ENCODE measurements around the gene GLTP.

Gene GLTP

DNA sequence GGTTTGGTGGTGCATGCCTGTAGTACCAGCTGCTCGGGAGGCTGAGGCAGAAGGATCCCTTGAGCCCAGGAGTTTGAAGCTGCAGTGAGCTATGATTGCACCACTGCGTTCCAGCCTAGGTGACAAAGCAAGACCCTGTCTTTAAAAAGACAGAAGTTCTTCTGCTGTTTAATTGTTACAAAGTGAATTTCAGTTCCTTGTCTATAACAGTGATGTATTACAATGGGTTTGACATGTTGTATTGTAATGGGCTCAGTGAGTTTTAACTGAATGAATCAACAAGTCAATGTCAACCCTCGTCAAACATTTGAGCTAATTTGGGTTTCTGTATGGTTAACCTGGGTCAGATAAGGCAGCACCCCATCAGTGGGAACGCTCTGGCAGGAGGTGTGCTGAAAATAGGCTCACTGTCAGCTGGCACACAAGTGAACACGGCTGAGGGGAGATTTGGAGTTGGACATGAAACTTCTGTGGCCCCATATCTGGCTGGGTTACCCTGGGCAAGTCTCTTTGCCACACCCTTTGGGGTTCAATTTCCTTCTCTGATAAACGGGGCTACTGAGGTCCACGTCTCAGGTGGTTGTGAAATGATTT lies 33.1 kb downstream of the GLTP start:
- Histone ChIP-seq H3K79me2 (no peaks in the 10 kb centered on the region), H2AFZ (no peak overlapping the region), H3K4me3 (ENCODE audit: low read depth, low read length) (no peak overlapping the region), H3K9me3 (ENCODE audit: control insufficient read depth, low read length) (no peaks in the 10 kb centered on the region), H3K4me2 (ENCODE audit: low read length) (no peak overlapping the region), H3K4me1 (peaks cover 6% of the 10 kb centered on the region), H3K36me3 (ENCODE audit: control insufficient read depth, insufficient read depth, low read length) (no peaks in the 10 kb centered on the region), H3K9ac (no peak overlapping the region), H3K27ac (no peak overlapping the region), H3K27me3 (ENCODE audit: control insufficient read depth, insufficient read depth, low read length) (no peaks in the 10 kb centered on the region)
- TF ChIP-seq, protein P1, sequence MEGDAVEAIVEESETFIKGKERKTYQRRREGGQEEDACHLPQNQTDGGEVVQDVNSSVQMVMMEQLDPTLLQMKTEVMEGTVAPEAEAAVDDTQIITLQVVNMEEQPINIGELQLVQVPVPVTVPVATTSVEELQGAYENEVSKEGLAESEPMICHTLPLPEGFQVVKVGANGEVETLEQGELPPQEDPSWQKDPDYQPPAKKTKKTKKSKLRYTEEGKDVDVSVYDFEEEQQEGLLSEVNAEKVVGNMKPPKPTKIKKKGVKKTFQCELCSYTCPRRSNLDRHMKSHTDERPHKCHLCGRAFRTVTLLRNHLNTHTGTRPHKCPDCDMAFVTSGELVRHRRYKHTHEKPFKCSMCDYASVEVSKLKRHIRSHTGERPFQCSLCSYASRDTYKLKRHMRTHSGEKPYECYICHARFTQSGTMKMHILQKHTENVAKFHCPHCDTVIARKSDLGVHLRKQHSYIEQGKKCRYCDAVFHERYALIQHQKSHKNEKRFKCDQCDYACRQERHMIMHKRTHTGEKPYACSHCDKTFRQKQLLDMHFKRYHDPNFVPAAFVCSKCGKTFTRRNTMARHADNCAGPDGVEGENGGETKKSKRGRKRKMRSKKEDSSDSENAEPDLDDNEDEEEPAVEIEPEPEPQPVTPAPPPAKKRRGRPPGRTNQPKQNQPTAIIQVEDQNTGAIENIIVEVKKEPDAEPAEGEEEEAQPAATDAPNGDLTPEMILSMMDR (IDR thresholded peaks at IDR 0.05): no peak

GRCh38 chr12:109845824-109846205 lies 34.5 kb downstream of the GLTP start:
- TF ChIP-seq, protein P1 (IDR thresholded peaks at IDR 0.05): no peak
- H3K4me1 ChIP-seq: peaks cover 8% of the 10 kb centered on the region
- no peak overlapping the region for H3K4me2 ChIP-seq (ENCODE audit: low read length)
- no peaks in the 10 kb centered on the region for H3K36me3 ChIP-seq (ENCODE audit: control insufficient read depth, insufficient read depth, low read length)
- no peaks in the 10 kb centered on the region for H3K9me3 ChIP-seq (ENCODE audit: control insufficient read depth, low read length)
- peak overlapping the region; percentile 79 for H2AFZ ChIP-seq
- H3K27me3 ChIP-seq (ENCODE audit: control insufficient read depth, insufficient read depth, low read length): no peaks in the 10 kb centered on the region
- H3K4me3 ChIP-seq (ENCODE audit: low read depth, low read length): no peak overlapping the region
- no peaks in the 10 kb centered on the region for H3K79me2 ChIP-seq
- H3K9ac ChIP-seq: no peak overlapping the region
- no peak overlapping the region for H3K27ac ChIP-seq

DNA sequence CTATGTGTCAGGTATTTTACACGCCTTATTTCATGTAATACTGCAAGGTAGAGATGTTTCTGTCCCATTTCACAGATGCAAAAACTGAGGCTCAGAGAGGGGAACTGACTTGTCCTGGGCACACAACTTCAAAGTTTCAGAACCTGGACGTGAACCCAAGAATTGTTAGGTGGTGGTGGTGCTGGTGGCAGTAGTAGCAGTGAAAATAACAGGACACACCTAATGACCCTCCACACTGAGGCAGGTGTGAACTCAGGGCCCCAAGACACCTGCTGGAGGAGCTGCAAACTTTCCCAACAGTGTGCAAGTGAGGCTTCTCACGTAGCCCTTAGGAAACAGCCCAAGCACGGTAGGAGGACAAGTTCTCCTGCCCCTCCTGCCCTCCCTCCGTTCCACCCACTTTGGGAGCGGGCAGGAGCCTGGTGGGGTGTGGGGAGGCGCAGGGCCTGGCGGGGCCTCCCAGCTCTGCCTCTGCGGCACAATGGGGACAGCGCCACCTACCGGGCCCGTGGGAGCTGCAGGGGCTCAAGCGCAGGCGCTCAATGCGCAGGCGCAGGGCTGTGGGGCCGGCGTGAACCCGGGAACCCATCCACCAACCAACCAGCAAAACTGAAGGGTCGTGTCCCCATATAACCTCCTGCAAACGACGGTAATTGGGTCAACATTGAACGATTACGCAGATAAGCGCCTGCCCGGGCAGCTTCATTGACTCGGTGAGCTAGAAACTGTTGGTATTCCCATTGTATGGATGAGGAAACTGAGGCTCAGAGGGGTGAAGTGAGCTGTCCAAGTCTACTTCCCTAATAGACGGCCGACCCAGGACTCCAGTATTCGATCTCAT lies 35.1 kb downstream of the GLTP start:
- H3K9ac ChIP-seq: no peak overlapping the region
- H3K4me3 ChIP-seq (ENCODE audit: low read depth, low read length): no peak overlapping the region
- H3K27ac ChIP-seq: no peak overlapping the region

GRCh38 chr12:109844091-109844490 lies 36.2 kb downstream of the GLTP start:
- no peaks in the 10 kb centered on the region for H3K36me3 ChIP-seq (ENCODE audit: control insufficient read depth, insufficient read depth, low read length)
- no peak overlapping the region for H3K4me3 ChIP-seq (ENCODE audit: low read depth, low read length)
- peaks cover 13% of the 10 kb centered on the region for H3K4me1 ChIP-seq
- no peak overlapping the region for H3K4me2 ChIP-seq (ENCODE audit: low read length)
- no peaks in the 10 kb centered on the region for H3K79me2 ChIP-seq
- H3K27me3 ChIP-seq (ENCODE audit: control insufficient read depth, insufficient read depth, low read length): no peaks in the 10 kb centered on the region
- H2AFZ ChIP-seq: no peak overlapping the region
- H3K9ac ChIP-seq: no peak overlapping the region
- TF ChIP-seq, protein P1 (IDR thresholded peaks at IDR 0.05): no peak
- no peaks in the 10 kb centered on the region for H3K9me3 ChIP-seq (ENCODE audit: control insufficient read depth, low read length)
- H3K27ac ChIP-seq: no peak overlapping the region

More for the DNA sequence above, 35.1 kb downstream of the GLTP start:
- Histone ChIP-seq H3K4me1 (peaks cover 13% of the 10 kb centered on the region), H3K79me2 (no peaks in the 10 kb centered on the region), H3K9me3 (ENCODE audit: control insufficient read depth, low read length) (no peaks in the 10 kb centered on the region), H2AFZ (peak overlapping the region; percentile 79), H3K27me3 (ENCODE audit: control insufficient read depth, insufficient read depth, low read length) (no peaks in the 10 kb centered on the region), H3K36me3 (ENCODE audit: control insufficient read depth, insufficient read depth, low read length) (no peaks in the 10 kb centered on the region), H3K4me2 (ENCODE audit: low read length) (peak overlapping the region; percentile 58)
- TF ChIP-seq, protein P1 (IDR thresholded peaks at IDR 0.05): peak; percentile 99

Data from parathyroid adenoma (tissue), 2 donors.